HepG2 (cell line): ENCODE results near the gene KRT36.

Source experiments
- EZH2 ChIP-seq: conservative IDR thresholded peaks from 2 replicates; pipeline ENCODE4 v1.6.1; 2012; ENCODE audit warnings: mild to moderate bottlenecking, low read depth, low read length, moderate library complexity
- FOXO1 ChIP-seq: sonication (generic); formaldehyde crosslinking; IDR thresholded peaks from 2 replicates; pipeline ENCODE4 v1.4.0; 2020; ENCODE audit warnings: missing genetic modification reagents
- KAT8 ChIP-seq: IDR thresholded peaks from 2 replicates; pipeline ENCODE4 v1.6.1; 2016; ENCODE audit warnings: missing genetic modification reagents, missing compliant biosample characterization
- KLF12 ChIP-seq: sonication (generic); formaldehyde crosslinking; IDR thresholded peaks from 2 replicates; pipeline ENCODE4 v1.4.0; 2020; ENCODE audit warnings: missing genetic modification reagents, borderline replicate concordance
- MTA1 ChIP-seq: sonication (generic); formaldehyde crosslinking; IDR thresholded peaks from 2 replicates; pipeline ENCODE4 v1.4.0; 2020; ENCODE audit warnings: missing genetic modification reagents, mild to moderate bottlenecking, borderline replicate concordance
- NFYB ChIP-seq: sonication (generic); formaldehyde crosslinking; IDR thresholded peaks from 2 replicates; pipeline ENCODE4 v1.4.0; 2020; ENCODE audit warnings: missing genetic modification reagents
- POLR2A ChIP-seq, 2 experiments: IDR thresholded peaks; 2 replicates each; pipeline ENCODE4 v1.6.1; 2011; ENCODE audit warnings: low read depth in 2 of 2, low read length in 2 of 2, mild to moderate bottlenecking in 1 of 2, moderate library complexity in 1 of 2; ENCODE audit not compliant: insufficient read depth in 1 of 2
- SUZ12 ChIP-seq: fragments of 150-350 bp; IDR thresholded peaks from 2 replicates; pipeline ENCODE4 v1.6.1; 2014; ENCODE audit warnings: low read depth, low read length
- TF ChIP-seq, protein P1 (sequence below): sonication (generic); formaldehyde crosslinking; IDR thresholded peaks from 2 replicates; pipeline ENCODE4 v1.5.0; 2020; ENCODE audit warnings: mild to moderate bottlenecking, missing genetic modification reagents, moderate library complexity
- TF ChIP-seq, protein P2 (sequence below), 2 experiments: sonication (generic) in 1 of 2; formaldehyde crosslinking in 1 of 2; IDR thresholded peaks; 2 replicates each; pipeline versions ENCODE4 v1.6.1 to v1.9.0; 2014 to 2022; ENCODE audit warnings: antibody characterized with exemption in 1 of 2, borderline replicate concordance in 1 of 2, inconsistent platforms in 1 of 2, low read depth in 1 of 2, missing genetic modification reagents in 1 of 2
- TF ChIP-seq, protein P3 (sequence below): IDR thresholded peaks from 2 replicates; pipeline ENCODE4 v1.6.1; 2012; ENCODE audit warnings: inconsistent platforms

DNA sequence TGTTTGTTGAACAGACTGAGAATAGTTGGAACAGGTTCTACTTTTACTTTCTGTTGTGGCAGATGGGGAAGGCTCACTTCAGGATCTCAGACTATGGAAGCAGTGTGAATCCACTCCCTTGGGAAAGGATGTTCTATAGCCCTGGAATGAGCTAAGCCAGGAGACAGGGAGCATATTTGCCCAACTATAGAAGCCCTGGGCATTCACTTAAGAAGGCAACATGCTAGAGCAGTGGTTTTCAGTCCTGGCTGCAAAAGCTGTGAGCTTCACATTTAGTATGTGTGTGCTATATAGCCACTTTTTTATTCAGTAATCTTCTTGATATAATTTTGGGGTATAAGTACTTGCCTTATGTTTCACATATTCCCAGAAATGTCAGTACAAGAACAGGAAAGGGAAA lies 21.4 kb downstream of the KRT36 start:
- no peak for TF ChIP-seq KLF12
- no peak for TF ChIP-seq NFYB (CRISPR knock-in tag)
- no peak for TF ChIP-seq KAT8 (CRISPR knock-in tag)
- TF ChIP-seq MTA1 (CRISPR knock-in tag): no peak
- TF ChIP-seq FOXO1: no peak
- no peak for TF ChIP-seq POLR2A (IDR thresholded peaks at IDR 0.05; ENCODE audit: insufficient read depth in 1 of 2, low read depth in 2 of 2, low read length in 2 of 2)
- TF ChIP-seq EZH2: no peak
- TF ChIP-seq, protein P1, sequence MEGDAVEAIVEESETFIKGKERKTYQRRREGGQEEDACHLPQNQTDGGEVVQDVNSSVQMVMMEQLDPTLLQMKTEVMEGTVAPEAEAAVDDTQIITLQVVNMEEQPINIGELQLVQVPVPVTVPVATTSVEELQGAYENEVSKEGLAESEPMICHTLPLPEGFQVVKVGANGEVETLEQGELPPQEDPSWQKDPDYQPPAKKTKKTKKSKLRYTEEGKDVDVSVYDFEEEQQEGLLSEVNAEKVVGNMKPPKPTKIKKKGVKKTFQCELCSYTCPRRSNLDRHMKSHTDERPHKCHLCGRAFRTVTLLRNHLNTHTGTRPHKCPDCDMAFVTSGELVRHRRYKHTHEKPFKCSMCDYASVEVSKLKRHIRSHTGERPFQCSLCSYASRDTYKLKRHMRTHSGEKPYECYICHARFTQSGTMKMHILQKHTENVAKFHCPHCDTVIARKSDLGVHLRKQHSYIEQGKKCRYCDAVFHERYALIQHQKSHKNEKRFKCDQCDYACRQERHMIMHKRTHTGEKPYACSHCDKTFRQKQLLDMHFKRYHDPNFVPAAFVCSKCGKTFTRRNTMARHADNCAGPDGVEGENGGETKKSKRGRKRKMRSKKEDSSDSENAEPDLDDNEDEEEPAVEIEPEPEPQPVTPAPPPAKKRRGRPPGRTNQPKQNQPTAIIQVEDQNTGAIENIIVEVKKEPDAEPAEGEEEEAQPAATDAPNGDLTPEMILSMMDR (CRISPR knock-in tag): no peak
- TF ChIP-seq SUZ12: no peak
- TF ChIP-seq, protein P2, sequence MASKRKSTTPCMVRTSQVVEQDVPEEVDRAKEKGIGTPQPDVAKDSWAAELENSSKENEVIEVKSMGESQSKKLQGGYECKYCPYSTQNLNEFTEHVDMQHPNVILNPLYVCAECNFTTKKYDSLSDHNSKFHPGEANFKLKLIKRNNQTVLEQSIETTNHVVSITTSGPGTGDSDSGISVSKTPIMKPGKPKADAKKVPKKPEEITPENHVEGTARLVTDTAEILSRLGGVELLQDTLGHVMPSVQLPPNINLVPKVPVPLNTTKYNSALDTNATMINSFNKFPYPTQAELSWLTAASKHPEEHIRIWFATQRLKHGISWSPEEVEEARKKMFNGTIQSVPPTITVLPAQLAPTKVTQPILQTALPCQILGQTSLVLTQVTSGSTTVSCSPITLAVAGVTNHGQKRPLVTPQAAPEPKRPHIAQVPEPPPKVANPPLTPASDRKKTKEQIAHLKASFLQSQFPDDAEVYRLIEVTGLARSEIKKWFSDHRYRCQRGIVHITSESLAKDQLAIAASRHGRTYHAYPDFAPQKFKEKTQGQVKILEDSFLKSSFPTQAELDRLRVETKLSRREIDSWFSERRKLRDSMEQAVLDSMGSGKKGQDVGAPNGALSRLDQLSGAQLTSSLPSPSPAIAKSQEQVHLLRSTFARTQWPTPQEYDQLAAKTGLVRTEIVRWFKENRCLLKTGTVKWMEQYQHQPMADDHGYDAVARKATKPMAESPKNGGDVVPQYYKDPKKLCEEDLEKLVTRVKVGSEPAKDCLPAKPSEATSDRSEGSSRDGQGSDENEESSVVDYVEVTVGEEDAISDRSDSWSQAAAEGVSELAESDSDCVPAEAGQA (IDR thresholded peaks at IDR 0.05; ENCODE audit: low read depth): no peak
- TF ChIP-seq, protein P2 (CRISPR knock-in tag; IDR thresholded peaks at IDR 0.05; ENCODE audit: borderline replicate concordance): no peak
- TF ChIP-seq, protein P3, sequence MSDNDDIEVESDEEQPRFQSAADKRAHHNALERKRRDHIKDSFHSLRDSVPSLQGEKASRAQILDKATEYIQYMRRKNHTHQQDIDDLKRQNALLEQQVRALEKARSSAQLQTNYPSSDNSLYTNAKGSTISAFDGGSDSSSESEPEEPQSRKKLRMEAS: no peak
